HG03457 (cell line): ENCODE results near the gene HOXA11.

Experiments used
- ATAC-seq: cut with Tn5 transposase; IDR thresholded peaks from one replicate; pipeline ENCODE4 v1.9.1; 2021; ENCODE audit warnings: moderate number of reproducible peaks; ENCODE audit not compliant: unreplicated experiment

HOXA11 gene

GRCh38 chr7:27159266-27160144, 25.5 kb downstream of the HOXA11 start:
- no peak for ATAC-seq

GRCh38 chr7:27158436-27159265, 26.4 kb downstream of the HOXA11 start:
- ATAC-seq, result no peak

DNA sequence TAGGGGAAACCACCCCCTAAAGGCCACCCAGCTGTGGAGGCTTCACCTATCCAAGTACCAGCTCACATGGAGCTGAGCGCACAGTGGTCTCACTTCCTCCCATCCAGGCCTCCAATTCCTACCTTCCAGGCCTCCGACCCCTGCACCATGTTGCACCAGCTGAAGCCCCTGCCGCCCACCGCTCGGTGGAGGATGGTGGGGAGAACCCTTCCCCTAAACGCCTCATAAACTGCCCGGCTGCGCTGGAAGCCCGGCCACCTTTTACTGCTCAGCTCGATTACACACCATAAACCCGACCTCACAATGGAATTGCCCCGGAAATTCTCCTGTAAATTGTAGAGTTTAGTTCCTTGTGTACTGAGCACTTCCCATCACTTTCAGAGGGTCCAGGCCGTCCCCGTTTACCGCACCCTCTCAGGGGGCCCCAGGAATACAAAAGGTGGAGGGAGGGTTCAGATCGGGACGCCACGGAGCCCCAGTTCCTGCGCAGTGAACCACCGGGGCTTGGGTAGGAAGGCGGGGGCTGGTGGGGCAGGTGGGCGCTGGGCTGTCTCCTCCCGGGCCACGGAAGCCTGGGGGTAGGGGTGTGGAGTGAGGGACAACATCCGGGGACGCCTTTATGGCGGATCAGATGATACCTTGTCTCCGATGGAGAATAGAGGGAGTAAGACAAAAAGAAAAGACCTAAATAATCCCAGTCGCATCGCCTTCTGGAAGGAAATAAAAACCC, 27.2 kb downstream of the HOXA11 start:
- ATAC-seq, result no peak

DNA sequence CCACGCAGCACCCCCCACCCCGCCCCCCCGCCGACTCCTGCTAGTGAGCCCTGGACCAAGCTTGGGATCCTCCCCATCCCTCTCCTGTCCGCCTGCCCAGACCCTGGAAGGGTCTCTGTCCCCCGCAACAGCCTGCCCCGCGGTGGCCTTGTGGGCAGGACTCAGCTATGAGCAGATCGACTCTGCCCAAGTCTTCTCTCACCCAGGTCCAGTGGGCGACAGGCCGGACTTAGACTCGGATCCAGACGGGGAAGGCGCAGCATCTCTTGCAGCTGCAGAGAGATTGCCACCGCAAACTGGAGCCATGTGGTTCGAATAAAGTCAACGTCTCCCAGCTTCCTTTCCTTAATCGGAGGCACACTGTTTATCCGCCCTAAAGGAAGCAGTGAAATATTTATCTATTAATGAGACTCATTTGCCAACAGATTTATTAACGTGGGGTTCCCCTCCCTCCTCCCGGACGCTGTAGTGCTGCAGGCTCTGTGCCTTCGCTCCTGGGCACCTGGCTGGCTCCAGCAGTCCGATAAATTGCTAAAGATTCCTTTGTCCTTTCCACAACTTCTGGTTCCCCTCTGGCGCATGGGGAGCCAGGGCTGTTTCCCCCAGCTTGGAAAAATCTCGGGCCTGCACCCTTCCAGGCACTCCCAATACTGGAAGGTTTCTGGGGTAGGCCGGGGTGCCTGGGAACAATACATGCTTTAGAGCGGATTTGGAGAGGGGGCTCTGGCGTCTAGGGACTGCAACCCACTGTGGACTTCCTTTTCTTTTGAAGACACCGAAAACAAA, 27.9 kb downstream of the HOXA11 start:
- no peak for ATAC-seq

- ATAC-seq, result no peak
These were observed 28.5 kb downstream of the HOXA11 start, which contains the start of gene HOXA7 for GRCh38 chr7:27156508-27156898. TSS of gene HOXA7 (minus strand) at chr7:27156675. CDS start at chr7:27156545, 130 bp downstream.

GRCh38 chr7:27155816-27156507, 29.1 kb downstream of the HOXA11 start:
- ATAC-seq, result no peak

GRCh38 chr7:27154901-27155815, 29.9 kb downstream of the HOXA11 start:
- no peak for ATAC-seq

DNA sequence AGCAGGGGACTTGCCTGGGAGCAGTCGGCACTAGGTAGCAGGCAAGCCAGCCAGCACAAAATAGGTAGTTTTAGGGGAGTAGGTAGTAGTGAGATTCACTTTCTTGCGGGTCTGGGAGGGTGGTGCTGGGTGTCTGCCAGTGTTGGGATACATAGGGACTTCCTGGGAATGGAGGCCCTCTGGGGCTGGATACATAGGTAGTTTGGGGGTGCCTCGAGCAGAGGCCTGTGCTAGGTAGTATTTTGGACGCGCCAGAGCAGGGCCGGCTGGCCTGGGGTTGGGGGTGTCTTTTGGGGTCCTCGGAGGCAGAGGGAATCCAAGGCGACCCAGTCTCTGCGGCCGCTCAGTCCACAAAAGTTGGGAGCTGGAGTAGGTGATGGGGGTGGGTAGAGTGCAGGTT, 30.7 kb downstream of the HOXA11 start:
- no peak for ATAC-seq

- no peak for ATAC-seq
These were observed 31.5 kb downstream of the HOXA11 start for GRCh38 chr7:27153526-27153925.

- no peak for ATAC-seq
These were observed 32.1 kb downstream of the HOXA11 start for GRCh38 chr7:27152816-27153442.

DNA sequence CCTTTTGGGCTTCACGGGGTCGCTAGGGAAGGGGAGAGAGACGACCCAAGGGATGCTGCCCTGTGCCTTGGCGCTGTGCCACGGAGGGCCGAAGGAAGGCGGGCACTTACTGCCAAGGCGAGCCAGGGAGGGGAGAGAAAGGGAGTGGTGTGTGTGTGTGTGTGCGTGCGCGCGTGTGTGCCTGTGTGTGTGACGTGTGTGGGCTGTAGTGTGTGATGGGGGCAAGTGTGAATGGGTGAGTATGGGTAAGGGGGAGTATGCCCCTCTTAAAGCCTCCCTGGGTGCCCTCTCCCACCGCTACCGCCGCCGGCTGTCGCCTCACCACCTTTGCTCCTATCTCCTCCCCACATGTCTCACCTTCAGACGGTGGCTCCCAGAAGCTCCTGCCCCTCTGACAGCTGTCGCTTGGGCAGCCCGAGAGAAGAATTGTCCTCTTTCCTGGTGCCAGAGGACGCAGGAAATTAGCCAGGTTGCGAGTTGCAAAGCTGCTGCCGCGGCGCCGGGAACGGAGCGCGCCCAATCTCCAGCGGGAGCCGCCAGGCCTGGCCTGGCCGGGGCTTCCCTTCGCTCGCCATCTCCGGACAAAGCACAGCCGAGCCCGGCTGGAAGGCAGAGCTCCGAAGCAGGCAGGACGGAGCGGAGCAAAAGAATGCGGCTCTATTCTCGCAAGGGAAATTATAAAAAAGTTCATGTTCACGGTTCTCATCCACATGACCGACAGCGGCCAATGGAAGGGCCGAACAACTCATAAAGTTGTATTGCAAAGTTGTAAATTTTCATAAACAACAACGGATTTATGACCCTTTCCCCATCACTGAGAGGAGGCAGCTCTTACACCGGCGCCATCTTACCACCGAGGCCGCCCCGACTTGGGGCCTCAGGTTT, 32.9 kb downstream of the HOXA11 start, which contains the start of gene HOXA3:
Gene HOXA3 (minus strand): TSS at position 653 of the 885 bp plus-strand sequence. CDS start 41,943 bp downstream, outside the sequence.
- no peak for ATAC-seq

DNA sequence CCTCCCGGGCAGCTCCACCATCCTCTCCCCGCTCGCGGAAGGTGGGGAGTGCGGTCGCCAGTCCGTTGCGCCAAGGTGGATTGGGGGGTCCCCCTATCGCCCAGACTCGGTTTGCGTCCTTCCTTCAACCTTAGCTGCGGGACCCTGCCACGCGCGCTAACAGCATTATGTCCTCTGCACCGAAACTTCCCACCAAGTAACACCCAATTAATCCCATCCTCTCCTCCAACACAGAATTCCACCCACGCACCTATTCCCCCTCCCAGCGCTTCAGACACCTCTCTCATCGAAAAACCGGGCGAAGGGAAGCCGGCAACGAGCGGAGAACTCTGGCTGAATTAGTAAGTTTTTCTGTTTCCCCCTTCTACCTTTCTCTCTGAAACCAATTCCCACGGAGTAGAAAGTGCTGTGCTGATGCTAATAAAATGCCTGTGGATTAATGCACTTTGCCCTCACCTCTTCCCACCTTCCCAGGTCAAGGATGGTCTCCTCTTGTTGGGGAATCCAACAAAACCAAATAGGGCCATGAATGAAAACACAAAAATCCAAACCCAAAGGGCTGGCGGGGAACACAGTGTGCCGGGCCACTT, 33.6 kb downstream of the HOXA11 start:
- no peak for ATAC-seq

DNA sequence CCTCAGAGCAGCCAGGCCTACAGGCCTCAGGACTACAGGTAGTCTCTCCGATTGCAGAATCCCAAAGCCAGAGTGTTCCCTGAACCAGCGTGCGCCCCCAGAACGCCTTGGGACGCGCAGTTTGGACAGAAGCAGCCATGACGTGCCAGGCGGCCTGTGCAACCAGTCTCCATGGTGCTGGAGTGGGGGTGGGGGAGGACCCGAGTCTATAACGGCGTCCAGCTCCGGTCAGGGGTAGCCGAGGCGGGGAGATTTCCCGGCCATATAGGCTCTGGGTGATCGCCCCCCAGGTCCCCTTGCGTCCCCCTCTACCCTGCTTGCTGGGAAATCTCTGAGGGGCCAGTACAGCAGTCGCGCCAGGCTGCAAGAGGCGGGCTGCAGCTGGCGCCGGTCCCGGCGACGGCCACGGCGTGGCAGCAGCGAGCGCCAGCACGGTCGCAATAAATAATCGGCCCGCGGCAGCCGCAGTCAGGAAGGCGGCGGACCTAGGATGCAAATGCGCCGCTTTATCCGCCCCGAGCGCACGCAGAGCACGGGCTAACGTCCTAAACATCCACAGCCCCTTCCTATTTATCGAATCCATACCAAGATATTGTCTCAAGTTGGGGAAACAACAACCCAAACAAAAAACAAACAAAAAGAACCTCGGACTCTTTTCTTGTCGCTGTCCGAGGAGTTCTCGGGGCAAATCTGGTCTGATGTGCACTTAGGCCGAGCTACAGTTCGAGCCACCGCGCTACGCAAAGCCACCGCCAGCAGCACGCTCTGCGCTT, 34.3 kb downstream of the HOXA11 start:
- ATAC-seq, result no peak

DNA sequence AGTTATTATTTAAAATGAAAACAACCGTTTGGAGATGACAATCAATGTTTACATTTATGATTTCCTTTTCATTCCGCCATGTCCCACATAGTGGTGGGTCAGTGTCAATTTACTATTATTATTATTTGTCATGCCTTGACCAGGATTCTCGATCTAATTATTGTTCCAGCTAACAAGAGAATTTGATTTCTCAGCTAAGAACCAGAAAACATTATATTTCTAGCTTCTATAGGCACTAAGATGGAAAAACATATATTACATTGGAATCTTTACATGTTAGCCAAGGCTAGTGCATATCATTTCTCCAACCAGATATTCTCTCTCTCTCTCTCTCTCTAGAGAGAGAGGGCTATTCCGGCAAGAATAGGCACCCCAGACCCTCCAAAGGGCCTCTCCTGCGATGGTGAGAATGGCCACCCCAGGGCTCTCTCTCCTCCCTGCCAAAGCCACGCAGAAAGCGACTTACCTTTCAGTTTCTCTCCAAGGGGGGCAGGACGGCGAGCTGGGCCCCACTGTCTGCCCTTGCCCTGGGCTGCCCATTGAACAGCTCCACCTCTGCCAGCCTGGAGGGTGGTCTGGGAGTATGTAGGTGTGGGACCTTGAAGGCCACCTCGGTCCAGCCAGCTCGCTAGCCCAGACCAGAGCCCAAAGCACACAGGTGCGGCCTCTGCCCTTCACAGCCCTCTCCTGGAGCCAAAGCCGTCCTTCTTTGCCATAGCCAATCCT, 35.0 kb downstream of the HOXA11 start:
- ATAC-seq, result no peak
